Left colon (tissue), 2 donors: ENCODE data around the gene ABLIM2. TPM values are rescaled to one million over a fixed set of nuclear protein-coding genes. Genes with fewer than 3 reads are reported as not detected.

Experiments
- ATAC-seq: fragments of 200-7000 bp; cut with Tn5 transposase; one replicate; pipeline ENCODE4 v1.9.1; 2020; ENCODE audit warnings: mild to moderate bottlenecking, moderate library complexity
- DNase-seq, 2 donors: peaks; one replicate each; pipeline ENCODE4 v3.0.0-alpha.2; 2020
- intact Hi-C, 2 donors: fragments of 100-400 bp; cut with DNase I in 1 of 2; cut with micrococcal nuclease in 1 of 2; formaldehyde crosslinking; loops; one replicate each; pipeline versions ENCODE4 v1.11.2 to v1.14.0; 2022; cut with DNase I, micrococcal nuclease
- total RNA-seq, 2 donors: library from RNA; stranded (reverse); fragmentation: NEBNext Ultra II Directional; extraction: Animal tissue kit (Norgen Biotek cat#: 25700); gene quantifications; one replicate each; pipeline ENCODE4 v1.2.1, GENCODE V29; 2021
- donor health status: DM: no; HTN: no; CAD: no.
- donor health status: DM: yes; HTN: yes; CAD: no.

Gene ABLIM2
- total RNA-seq, 2 donors from 2014 or later = 18.7 to 24.4 TPM

- intact Hi-C loops = no loop called here
- ATAC-seq (no peak), DNase-seq (no peak)
These were observed 125.4 kb downstream of the ABLIM2 start for GRCh38 chr4:8033067-8033755.

GRCh38 chr4:8032381-8032780, 126.2 kb downstream of the ABLIM2 start:
- DNase-seq (no peak), ATAC-seq (no peak)
- intact Hi-C loops = no loop called here

GRCh38 chr4:8030121-8030781, 128.4 kb downstream of the ABLIM2 start:
- DNase-seq = no peak
- intact Hi-C loops = no loop called here
- no peak for ATAC-seq

GRCh38 chr4:8029689-8030088, 128.9 kb downstream of the ABLIM2 start:
- ATAC-seq (no peak), DNase-seq (no peak)
- intact Hi-C loops = no loop called here

DNA sequence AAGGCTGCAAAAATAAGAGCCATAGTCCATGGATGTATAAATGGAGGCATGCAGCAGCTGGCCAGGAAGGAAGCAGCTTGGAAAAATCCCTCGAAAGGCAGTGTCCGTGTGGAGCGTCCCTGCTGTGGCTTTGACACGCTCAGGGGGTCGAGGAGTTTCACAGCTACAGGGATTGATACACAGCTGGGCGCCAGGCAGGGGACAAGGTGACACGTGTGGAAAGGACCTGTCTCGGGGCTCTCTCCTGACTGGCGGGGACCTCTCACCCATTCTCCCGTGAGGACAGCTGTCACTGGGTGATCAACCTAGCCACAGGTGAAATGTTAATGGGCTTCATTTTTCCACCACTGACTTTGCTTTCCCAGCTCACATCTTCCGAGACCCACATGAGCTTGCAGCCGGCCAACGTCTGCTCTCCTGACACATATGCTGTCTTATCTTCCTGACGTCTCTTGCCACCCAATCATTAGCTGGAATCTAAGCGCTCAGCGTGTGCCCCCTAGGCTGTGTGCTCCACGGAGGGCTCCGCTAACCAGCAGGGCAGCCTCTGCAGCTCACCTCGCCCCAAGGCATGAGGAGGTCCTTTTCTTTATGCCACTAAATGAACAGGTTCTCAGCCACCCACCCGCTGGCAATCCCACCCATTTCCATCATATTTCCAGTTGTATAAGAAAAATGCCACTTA, 129.6 kb downstream of the ABLIM2 start:
- DNase-seq = no peak
- ATAC-seq = no peak
- intact Hi-C loops = no loop called here

- intact Hi-C loops = no loop called here
- ATAC-seq = no peak
- DNase-seq = no peak
These were observed 130.2 kb downstream of the ABLIM2 start for GRCh38 chr4:8028368-8028767.

GRCh38 chr4:8026453-8026852, 132.2 kb downstream of the ABLIM2 start:
- DNase-seq = no peak
- ATAC-seq = no peak
- intact Hi-C loops = no loop called here

GRCh38 chr4:8025668-8026067, 132.9 kb downstream of the ABLIM2 start:
- no peak for DNase-seq
- ATAC-seq = no peak
- intact Hi-C loops = no loop called here

DNA sequence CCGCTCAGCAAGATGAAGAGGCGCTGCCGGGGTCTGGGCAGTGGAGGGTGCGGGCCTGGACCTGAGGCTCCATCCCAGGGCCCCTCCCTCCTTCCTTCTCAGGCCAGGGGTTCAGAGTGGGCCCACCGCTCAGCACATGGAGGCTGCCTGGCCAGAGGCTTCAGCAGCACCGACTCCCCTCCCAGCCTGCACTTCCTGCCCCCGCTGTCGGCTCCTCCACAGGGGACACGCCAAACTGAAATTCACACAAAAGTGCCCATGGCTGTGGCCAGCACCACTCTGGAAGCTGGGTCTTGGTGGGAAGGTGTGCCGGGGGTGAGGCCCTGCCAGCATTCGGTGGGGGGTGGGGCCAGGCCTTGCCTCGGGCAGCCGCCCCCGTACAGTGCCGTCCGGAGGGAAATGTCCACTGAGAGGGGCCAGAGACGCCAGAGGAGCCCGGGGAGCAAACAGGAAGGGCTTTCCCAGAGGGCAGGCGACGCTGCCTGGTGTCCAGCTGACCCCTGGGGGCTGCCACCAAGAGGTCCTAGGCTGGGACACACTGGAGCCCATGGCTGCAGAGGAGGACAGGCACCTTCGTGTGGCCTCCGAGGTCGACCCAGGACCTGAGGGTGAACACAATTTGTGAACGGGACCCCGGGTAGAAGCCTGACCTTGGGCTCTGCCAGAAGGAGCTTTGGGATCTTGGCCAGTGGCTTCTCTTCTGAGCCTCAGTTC, 134.4 kb downstream of the ABLIM2 start:
- DNase-seq = no peak
- intact Hi-C loops = no loop called here
- ATAC-seq = no peak

DNA sequence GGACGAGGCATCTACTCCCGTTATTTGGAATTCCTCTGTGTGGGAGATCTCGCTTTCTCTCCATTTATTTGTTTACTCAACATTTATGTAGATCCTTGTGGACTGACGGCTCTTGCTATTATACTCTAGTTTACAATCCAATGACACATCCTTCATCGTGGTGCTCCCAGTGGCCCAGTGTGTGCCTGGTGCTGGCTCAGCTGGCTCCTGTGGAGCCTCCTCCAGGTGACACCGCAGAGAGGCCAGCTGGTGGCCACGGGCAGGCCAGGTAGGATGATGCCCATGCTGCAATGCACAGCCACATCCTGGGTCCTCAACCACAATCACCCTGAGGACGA, 134.9 kb downstream of the ABLIM2 start:
- intact Hi-C loops = no loop called here
- ATAC-seq (no peak), DNase-seq (no peak)

DNA sequence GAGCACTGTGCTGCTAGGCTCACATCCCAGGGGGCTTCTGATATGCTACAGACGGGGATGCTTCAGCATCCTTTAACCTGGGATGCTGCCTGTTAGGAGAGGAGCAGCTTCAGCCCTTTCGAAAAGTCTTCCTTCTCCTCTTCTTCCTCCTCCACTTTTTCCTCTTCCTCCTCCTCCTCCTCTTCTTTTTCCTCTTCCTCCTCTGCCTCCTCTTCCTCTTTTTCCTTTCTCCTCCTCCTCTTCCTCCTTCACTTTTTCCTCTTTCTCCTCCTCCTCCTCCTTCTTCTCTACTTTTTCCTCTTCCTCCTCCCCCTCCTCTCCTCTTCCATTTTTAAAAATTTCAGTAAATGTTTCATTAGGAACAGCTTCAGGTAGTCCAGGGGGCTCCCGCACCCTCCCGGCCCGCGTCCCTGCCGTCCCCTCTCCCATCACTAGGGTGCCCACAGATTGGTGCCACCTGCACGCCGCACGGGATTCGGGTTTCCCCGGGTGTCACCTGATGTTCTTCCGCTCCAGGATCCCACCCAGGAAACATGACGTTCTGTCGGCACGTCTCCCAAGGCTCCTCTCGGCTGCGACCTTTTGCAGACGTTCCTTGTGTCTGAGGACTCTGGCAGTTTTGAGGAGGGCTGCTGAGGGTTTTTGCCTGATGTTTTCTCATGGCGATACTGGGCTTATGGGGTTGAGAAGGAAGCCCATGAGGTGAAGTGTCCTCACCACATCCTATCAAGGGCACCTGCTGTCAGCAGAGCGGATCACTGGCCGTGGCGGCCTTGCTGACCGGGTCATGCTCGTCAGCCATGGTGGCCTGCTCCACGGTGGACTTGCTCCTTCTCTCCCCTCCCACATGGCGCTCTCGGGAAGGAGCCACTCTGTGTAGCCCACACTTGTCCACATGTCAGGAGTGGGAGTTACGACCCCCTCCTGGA, 135.6 kb downstream of the ABLIM2 start:
- ATAC-seq (no peak), DNase-seq (no peak)
- intact Hi-C loops = no loop called here

DNA sequence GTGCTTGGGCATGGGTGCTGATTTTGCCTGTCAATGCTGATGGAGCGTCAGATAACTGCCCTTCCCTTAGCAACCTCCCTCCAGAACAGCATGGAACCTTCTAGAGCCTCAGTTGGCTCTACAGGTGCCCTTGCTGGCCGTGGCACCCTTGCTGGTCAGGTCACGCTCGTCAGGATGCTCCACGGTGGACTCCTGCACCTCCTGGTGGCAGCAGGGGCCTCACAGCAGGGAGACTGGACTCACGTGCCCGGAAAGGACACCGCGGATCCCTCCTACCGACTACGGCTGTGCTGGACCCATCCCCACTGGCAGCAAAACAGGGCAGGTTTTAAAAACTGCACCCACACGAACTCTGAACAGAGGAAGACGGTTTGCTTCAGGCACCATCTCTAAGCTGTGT, 136.8 kb downstream of the ABLIM2 start:
- ATAC-seq (no peak), DNase-seq (no peak)
- intact Hi-C loops = no loop called here

GRCh38 chr4:8019396-8020365, 138.9 kb downstream of the ABLIM2 start:
- intact Hi-C loops = no loop called here
- DNase-seq (peak; percentile 77 to 81), ATAC-seq (peak; percentile 96)

GRCh38 chr4:8016527-8016926, 142.1 kb downstream of the ABLIM2 start:
- intact Hi-C loops = no loop called here
- ATAC-seq = no peak
- DNase-seq = no peak

- ATAC-seq = no peak
- intact Hi-C loops = no loop called here
- no peak for DNase-seq
These were observed 143.1 kb downstream of the ABLIM2 start for GRCh38 chr4:8015512-8015911.

DNA sequence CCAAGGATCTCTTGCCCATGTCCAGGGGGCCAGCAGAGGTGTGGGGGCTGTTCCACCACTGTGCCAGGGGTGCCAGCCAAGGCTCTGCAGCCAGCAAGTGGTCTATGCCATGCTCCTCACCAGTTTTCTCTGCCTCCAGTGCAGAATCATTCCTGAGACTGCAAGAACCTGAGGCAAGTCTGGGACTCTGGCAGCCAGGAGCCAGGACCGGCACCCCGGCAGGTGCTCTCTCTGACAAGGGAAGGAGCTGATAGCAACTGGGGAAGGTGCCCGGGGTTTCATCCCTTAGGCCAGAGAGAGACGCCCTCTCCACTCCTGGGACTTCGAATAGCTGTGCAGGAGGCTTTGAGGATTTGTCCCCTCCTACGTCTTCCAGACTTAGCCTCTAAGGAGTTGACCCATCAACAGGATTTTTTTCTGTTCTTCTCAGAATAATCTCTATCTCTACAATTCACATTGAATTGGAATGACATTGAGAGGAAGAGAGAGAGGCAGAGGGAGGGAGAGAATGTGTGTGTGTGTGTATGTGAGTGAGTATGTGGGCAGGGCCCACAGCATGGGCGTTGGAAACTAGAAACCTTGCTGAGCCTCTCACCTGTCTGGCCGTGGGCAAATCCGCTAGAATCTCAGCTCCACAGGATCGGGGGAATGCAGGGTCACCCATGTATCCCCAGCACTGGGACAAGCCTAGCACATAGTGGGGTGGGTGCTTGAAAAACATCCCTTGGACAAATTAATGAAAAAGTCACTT, 144.5 kb downstream of the ABLIM2 start:
- no peak for DNase-seq
- no peak for ATAC-seq
- intact Hi-C loops = no loop called here

GRCh38 chr4:8012517-8012916, 146.1 kb downstream of the ABLIM2 start:
- ATAC-seq = no peak

More at GRCh38 chr4:8012517-8012916, 146.1 kb downstream of the ABLIM2 start:
- intact Hi-C loops = no loop called here
- DNase-seq = no peak
